Measurements from ENCODE around the gene HDAC4.
A peak's percentile ranks its signal among the peaks of the same experiment; 100 is the strongest.

HDAC4 gene

GRCh38 chr2:239263231-239263630 lies 137.6 kb downstream of the HDAC4 start:
- DNase-seq: no peak

GRCh38 chr2:239262484-239263230 lies 138.2 kb downstream of the HDAC4 start:
- DNase-seq: no peak

DNA sequence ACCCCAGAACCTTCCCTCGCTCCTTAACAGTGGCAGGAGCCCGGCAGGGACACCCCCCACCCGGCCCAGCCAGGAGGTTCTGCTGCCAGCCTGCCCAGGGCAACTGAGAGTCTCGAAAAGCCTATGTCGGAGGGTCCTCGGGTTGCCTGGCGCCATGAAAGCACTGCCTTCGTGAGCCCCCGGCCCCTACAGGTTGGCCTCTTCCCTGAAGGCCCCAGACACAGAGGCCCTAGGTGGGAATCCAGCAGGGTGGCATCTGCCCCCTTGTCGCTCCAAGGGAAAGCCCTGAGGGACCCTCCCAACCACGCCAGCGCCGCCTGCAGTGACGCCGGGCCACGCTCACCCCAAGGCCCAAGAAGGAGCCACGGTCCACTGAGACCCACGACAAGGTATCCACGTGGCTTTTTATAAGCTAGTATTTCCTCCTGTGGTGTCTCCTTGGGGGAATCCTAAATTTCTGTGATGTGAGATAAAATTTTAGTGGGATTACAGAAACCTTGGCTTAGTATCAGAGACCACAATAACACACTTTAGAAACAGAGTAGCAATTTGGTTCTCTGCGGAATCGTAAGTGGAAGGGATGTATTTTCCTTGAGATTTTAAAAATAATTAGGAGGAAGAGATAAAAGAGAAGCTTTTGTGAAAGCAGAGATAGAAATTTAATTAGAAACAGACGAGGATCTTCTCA lies 138.9 kb downstream of the HDAC4 start:
- no peak for DNase-seq

DNA sequence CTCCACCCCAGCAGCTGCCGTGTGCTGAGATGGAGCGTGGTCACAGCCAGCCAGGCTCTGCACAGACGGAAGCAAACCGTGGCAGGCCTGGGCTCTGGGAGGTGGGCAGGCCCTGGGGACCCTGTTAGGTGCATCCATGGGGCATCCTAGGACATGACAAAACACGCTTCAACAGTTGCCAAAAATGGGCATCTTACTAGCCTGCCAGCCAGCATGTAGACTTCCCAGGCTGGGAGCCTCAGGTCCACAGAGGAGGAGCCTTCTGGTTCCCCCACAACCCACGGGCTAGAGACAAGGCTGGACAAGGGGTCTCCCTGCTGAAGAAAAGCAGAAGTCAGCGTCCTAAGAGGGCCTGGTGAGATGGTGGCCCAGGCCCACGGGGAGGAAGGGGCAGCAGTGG lies 139.5 kb downstream of the HDAC4 start:
- no peak for DNase-seq

GRCh38 chr2:239260546-239261327 lies 140.1 kb downstream of the HDAC4 start:
- DNase-seq: no peak

DNA sequence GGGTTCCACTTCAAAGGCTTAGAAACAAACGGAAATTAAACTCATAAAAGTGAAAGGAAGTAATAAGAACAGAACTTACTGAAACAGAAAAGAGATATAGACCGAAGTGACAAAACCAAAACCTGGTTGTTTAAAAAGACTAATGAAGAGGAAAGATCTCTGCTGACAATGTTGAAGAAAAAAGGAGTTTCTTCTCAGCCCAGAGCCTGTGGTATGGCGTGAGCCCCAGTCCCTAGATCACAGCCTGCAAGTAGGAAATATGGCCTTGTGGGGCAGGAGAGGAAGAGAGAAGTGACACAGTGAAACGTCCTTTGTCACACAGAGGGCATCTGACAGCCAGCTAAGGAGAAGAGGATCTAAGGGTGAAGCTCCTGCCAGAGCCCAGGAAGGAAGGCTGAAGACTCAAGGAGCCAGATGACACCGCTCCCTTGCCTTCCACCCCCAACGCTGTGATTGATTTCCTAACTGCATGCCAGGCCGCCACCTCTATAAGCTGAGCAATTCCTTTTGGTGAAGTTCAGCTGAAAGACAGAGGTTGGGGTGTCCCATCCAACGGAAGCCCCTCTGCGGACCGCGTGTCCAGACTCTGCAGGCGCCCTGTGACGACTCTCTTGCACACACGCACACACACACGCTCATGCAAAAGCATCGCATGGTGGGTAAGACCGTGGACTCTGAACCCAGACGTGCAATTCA lies 141.1 kb downstream of the HDAC4 start:
- no peak for DNase-seq

GRCh38 chr2:239259173-239259572 lies 141.6 kb downstream of the HDAC4 start:
- no peak for DNase-seq

- no peak for DNase-seq
Measured at GRCh38 chr2:239258248-239258647, 142.6 kb downstream of the HDAC4 start.

DNA sequence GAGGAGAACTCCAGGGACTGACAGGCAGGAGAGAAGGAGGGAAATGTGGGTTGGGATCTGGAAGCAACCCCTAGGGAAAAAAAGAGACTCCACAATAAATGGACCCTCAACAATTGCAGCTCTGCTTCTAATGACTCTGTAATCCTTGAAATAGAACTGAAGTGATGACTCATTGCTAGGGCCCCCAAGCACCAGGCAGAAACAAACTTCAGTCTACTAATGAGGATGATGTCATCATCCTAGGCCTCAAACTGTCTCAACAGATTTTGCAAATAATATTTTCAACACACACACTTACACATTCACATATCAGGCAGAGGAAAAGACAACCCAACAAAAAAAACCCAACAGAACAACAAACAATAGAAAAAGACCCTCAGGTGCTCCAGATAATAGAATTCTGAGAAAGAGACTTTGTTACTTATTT lies 143.3 kb downstream of the HDAC4 start:
- no peak for DNase-seq

DNA sequence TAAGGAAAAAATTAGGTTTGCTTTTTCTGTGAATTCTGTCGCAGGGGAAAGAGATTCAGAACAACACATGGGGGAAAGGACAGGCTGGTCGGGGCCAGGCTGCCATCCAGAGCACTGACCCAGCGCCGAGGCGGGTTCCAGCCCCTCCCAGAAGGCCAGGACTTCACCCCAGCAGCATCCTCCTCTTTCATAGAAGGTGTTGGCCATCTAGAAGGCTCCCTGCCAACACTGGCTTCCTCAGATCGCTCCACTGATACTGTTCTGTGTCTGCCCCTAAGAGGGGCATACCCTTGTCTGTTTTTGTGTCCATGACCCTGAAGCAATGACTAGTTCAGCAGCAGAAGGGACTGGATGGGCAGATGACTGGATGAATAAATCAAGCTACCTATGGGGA lies 144.5 kb downstream of the HDAC4 start:
- peak; percentile 16 for DNase-seq

- peak; percentile 5 for DNase-seq
Measured at GRCh38 chr2:239255628-239256349, 145.0 kb downstream of the HDAC4 start.

DNA sequence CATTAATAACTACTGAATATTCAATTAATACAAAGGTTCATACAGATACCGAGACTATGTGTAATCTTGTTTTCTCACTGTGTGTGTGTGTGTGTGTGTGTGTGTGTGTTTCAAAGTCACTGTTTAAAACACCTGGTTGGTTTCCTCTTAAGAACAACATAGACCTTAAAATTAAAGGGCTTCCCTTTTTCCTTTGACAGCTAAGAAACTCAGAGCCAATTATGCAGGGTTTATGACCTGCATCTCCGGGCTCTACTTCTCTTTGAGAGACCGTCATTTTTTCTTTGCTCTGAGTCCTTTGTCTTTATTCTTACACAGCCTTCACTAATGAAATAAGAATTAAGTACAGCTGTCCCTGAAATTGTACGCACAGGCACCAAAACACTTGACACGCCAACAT lies 145.6 kb downstream of the HDAC4 start:
- DNase-seq: no peak

DNA sequence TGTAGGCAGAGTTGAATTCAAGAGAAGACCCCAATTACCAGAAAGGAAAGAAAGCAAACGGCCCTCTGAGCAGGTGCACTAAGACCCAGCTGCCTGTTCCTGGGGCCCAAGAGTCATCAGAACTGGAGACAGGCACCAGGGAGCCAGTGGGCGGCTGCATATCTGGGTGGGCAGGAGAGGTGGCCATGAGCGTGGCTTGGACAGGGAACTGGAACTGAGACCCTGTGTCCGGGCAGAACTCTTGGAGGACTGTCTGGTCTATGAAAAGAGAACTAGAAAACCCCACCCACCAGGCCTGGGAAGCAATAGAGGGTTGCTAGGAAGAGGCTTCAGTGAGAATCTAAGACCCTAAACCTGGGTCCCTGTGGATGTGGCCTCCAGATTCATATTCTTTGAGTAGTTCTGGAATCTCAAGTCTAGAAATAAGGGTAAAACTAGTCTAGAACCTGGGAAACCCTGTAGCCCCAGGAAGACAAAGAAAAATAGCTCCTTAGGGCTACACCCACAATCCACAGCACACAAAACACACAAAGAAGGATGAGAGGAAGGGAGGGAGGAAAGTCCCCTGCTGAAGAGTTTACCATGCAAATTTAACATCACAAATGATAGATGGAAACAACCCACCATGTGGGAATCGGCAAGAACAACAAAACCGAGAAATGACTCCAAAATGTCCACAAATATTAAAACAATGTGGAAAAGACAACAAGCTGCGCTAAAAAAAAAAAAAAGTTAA lies 147.0 kb downstream of the HDAC4 start:
- peak; percentile 11 for DNase-seq

GRCh38 chr2:239253264-239253663 lies 147.6 kb downstream of the HDAC4 start:
- DNase-seq: no peak

DNA sequence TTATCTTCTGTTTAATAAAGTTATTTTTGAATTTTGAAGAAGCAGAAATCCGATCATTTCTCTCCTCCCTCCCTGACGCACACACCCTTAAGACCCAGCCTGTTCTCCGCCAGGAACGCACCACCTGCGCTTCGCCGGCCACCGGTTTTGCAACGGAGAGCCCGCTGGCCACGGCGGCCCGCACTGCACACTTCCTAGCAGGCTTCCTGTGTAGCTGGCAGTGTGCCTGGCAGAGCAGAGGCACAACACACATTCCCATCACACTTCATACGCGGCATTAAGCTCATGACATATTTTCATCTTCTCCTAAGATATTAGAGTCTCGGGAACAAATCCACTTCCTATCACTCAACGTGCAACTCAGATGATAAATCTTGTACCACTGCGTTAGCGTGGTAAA lies 148.0 kb downstream of the HDAC4 start:
- peak; percentile 29 for DNase-seq

GRCh38 chr2:239252393-239252792 lies 148.4 kb downstream of the HDAC4 start:
- no peak for DNase-seq

DNA sequence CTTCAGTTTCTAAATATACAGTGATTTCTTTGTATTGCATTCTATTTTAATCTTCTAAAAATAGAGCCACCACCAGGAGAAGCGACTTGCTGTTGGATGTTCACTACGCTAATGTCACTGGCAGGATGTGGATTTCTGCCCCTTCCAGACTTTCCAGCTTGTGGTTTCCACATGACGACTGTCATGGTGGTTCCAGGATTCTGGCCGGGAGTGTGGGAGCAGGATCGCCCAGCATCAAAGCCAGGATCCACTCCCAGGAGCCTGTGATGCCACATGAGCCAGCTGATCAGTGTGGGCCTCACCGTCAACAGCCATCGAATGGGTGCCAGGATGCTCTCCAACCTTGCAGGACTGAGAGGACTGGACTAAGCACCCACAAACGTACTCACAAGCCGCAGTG lies 148.8 kb downstream of the HDAC4 start:
- peak; percentile 20 for DNase-seq

DNA sequence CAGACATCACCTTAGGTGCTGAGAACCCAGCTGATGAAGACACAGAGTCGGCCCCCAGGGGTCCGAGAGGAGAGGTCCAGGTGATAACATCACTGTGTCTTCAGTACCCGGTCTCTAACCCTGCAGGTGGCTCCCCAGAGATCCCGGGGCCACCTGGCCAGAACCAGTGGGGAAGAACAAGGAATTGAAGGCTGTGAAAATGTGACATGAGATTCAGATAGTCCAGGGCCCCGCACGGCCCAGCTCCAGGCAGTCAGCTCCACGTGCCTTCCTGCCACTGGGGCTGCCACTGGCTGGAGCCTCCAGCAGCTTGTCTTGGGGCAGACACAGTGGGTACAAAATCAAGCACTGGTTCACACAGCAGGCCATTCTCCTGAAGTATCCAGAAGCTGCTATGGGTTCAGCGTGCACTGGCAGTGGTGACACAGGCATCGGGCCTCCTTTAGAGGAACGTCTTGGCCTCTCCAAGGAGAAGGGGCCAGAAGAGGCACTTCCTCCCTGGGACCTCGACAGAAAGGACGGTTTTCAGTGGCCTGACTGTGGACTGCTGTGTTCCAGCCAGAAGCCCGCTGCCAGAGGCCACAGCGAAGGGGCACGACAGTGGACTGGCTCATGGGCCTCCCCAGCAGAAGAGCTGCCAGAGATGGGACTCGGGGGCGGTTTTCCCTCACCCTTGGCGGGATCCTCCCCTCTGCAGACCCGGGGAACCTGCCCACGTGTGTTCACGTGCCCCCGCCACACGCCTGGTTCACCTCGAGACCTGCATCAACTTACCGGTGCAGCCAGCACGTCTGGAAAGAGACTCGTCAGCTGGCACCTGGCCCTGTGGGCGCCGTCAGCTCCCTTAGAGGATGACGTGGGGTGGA lies 150.4 kb downstream of the HDAC4 start:
- DNase-seq: peak; percentile 16

- DNase-seq: peak; percentile 9
Measured at GRCh38 chr2:239249776-239250175, 151.0 kb downstream of the HDAC4 start.

- DNase-seq: peak; percentile 24
Measured at GRCh38 chr2:239249048-239249447, 151.8 kb downstream of the HDAC4 start.
